Choroid plexus epithelial cell (primary cell): ENCODE results near the gene PLEKHO2.
A peak's percentile ranks its signal among the peaks of the same experiment; 100 is the strongest.
"Not testable (repeated sequence)": the region's sequence is repeated elsewhere in the genome, so short reads cannot be mapped to it uniquely, and the experiment has no call there.

Experiments used
- DNase-seq: peaks from one replicate; pipeline ENCODE4 v3.0.0-alpha.2; 2010; ENCODE audit warnings: low read depth
- H3K4me3 ChIP-seq: 2 replicates; pipeline ENCODE4 v1.5.1; 2011; ENCODE audit warnings: low read depth, mild to moderate bottlenecking, control low read depth, low read length, moderate library complexity
- TF ChIP-seq, protein P1 (sequence below): conservative IDR thresholded peaks from 2 replicates; pipeline ENCODE4 v1.5.1; 2011; ENCODE audit warnings: low read depth, mild to moderate bottlenecking, control low read depth, inconsistent platforms, low read length, moderate library complexity

Gene PLEKHO2

DNA sequence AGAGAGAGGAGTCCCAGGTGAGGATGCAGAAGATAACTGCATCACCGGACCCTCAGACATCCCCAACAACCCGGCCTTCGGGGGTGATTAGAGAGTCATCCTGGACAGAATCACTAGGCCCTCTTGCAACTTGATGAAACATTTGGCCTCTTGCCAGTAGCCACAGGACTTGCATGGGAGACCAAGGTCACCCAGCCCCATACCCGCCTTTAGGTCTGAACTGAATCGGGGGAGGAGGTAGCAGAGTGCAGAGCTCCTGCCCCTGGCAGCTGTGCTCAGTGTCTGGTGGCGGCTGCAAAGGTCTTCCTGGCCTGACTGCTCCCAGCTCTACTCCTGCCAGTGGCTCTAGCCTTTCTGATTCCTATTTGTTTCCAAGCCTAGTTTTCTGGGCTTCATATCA, 28.6 kb upstream of the PLEKHO2 start:
- TF ChIP-seq, protein P1, sequence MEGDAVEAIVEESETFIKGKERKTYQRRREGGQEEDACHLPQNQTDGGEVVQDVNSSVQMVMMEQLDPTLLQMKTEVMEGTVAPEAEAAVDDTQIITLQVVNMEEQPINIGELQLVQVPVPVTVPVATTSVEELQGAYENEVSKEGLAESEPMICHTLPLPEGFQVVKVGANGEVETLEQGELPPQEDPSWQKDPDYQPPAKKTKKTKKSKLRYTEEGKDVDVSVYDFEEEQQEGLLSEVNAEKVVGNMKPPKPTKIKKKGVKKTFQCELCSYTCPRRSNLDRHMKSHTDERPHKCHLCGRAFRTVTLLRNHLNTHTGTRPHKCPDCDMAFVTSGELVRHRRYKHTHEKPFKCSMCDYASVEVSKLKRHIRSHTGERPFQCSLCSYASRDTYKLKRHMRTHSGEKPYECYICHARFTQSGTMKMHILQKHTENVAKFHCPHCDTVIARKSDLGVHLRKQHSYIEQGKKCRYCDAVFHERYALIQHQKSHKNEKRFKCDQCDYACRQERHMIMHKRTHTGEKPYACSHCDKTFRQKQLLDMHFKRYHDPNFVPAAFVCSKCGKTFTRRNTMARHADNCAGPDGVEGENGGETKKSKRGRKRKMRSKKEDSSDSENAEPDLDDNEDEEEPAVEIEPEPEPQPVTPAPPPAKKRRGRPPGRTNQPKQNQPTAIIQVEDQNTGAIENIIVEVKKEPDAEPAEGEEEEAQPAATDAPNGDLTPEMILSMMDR, result no peak
- H3K4me3 ChIP-seq, result no peak overlapping the region
- DNase-seq, result peak; percentile 51

DNA sequence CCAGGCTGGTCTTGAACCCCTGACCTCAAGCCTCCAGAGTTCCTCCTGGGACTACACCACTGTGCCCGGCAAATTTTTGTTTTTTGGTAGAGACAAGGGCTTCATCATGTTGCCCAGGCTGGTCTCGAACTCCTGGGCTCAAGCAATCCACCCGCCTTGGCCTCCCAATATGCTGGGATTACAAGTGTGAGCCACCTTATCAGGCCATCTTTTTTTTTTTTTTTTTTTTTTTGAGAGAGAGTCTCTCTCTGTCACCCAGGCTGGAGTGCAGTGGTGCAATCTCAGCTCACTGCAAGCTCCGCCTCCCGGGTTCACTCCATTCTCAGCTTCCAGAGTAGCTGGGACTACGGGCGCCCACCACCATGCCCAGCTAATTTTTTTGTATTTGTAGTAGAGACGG, 27.4 kb upstream of the PLEKHO2 start:
- not testable (repeated sequence) for H3K4me3 ChIP-seq, DNase-seq

DNA sequence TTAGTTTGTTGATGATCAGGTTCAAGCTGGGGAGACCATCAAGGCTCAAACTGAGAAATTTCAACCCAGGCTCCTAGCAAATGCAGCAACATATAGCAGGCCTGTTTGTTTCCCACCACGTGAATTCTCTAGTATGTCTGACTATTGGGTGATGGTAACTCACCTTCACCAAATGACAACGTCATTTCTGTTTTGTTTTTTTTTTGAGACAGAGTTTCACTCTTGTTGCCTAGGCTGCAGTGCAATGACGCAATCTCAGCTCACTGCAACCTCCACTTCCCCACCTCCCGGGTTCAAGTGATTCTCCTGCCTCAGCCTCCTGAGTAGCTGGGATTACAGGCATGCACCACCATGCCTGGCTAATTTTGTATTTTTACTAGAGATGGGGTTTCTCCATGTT, 26.8 kb upstream of the PLEKHO2 start:
- not testable (repeated sequence) for H3K4me3 ChIP-seq, DNase-seq

DNA sequence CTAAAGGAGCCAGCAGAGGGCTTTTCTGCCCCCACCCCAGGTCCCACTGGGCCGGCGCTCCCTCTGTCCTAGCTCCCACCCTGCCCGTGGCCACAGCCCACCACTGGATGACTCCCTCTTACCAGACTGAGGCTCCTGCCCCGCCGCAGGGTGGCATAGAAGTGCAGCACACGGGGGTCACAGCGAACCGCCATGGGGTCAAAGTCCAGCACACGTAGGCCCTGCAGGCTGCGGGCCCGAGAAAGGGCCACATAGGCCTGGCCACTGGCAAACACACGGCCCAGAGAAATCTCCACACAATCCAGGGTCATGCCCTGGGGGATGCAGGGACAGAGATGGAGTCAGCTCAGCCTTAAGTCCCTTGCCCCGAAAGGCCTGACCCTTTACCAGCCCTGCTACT, 25.3 kb upstream of the PLEKHO2 start:
- DNase-seq, result no peak
- TF ChIP-seq, protein P1, result no peak
- no peak overlapping the region for H3K4me3 ChIP-seq

DNA sequence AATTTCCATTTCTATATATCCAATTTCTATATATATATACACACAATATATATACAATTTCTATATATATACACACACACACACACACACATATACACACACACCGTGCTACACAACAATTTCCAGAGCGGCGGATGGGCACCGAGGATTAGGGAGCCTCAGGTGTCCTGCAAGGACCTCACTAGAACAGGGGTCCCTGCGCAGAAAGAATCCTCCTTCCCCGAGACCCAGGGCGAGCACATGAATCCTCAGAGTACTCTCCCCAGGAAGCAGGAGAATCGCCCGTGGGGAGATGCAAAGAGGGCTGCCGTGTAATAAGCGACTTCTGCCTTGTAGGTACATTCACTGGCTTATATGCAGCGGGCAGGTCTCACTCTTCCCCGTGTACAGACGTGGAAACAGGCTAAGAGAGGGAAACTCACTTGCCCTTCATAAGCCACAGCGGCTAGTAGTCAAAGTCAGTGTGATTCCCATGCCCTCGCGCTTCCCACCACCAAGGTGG, 16.7 kb upstream of the PLEKHO2 start:
- DNase-seq, result no peak
- H3K4me3 ChIP-seq, result peak overlapping the region; percentile 54
- TF ChIP-seq, protein P1, result no peak

DNA sequence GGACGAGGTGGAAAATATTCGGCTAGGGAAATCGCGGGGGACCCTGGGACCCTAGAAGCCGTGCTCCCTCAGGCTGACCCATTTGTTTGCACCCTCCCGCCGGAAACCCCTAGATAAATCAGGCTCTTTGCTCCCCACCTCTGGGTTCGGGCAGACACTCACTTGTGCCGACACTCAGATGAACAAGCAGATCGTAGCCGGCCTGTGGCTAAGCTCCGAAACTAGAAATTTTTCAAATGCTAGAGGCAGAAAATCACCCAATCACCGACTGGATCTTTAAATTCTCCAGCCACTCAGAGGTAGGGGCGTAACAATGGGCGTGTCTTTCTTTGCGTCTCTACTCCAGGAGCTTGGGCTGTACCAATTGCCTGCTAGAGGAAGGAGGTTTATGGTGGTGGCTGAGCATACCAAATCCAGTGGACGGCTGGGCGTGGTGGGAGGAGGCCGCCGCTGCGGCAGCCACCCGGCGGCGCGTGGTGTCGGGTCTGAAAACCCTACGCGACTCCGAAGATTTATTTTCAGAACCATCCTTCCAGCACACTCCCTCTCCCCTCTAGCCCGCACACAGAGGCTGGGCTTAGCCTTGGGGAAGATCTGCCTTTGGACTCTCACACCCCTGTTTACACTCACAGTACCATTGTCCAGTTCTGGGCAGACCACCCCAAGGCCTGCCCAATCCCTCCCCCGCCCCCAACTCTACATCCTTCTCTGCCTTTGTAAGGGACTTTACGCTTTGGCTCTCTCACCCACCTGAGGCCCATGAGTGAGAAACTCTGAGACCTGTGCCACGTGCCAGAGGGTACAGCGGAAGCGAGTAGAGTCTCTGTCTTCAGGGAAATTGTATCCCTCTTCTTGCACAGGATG, 16.1 kb upstream of the PLEKHO2 start, which contains the start of gene PIF1:
Gene PIF1, minus strand, starts transcription at position 217 of the 864 bp plus-strand sequence. CDS start 1,312 bp downstream, outside the sequence.
- peak; percentile 99 for DNase-seq
- TF ChIP-seq, protein P1, result peak; percentile 20
- H3K4me3 ChIP-seq, result peak within 1 kb of the TSS; percentile 60

DNA sequence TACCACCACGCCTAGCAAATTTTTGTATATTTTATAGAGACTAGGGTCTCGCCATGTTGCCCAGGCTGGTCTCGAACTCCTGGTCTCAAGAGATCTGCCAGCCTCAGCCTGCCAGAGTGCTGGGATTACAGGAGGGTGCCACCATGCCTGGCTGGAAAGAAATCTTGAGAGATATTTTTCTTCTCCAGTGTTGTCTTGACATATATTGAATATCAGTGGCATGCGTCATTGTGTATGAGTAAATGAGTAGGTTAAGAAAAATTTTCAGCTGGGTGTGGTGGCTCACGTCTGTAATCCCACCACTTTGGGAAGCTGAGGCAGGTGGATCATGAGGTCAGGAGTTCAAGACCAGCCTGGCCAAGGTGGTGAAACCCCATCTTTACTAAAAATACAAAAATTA, 12.7 kb upstream of the PLEKHO2 start:
- no peak overlapping the region for H3K4me3 ChIP-seq
- no peak for DNase-seq
- TF ChIP-seq, protein P1, result no peak

DNA sequence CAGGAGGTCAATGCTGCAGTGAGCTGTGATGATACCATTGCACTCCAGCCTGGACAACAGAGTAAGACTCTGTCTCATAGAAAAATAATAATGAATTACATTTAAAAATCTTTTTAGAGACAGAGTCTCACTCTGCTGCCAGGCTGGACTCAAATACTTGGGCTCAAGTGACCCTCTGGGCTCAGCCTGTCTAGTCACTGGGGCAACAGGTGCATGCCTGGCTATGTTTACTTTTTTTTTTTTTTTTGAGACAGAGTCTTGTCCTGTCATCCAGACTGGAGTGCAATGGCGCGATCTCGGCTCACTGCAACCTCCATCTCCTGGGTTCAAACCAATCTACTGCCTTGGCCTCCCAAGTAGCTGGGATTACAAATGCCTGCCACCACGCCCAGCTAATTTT, 8.0 kb upstream of the PLEKHO2 start:
- H3K4me3 ChIP-seq, result no peak overlapping the region
- TF ChIP-seq, protein P1, result no peak
- no peak for DNase-seq
